ENCODE measurements around the gene FRMPD4. TPM values are rescaled to one million over a fixed set of nuclear protein-coding genes. Genes with fewer than 3 reads are reported as not detected.
A peak's percentile ranks its signal among the peaks of the same experiment; 100 is the strongest.

The FRMPD4 gene
- total and polyA plus RNA-seq, 10 of the 15 experiments (the other 5 are each of a cell fraction or from before 2014, with no cell fraction given) = not detected

DNA sequence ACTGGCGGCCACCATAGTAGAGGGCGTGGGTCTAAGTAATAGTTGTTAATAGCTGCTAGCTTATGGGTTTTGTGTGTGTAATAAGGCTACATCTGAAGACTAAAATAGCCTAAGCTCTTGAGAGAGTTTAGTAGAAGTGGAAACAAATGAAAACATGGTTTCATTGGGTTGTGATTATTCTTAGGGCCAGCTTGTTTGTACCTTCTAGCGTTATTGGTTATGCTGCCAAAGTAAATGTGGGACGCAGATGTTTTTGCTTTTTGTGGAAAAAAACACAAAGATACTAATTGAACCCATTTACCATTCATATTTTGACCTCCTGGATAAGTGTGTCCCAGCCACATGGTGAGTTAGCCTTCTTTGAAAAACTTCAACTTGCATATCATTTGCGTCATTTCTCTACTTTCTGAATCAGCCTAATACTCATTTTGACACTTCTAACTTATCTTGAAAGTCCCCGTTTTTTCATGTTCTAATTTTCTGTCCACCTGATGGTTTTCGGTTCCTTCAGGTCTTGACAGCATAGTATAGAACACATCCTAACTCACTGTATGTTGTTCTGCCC, 305.3 kb downstream of the FRMPD4 start (continued):
- TF ChIP-seq, protein P1, sequence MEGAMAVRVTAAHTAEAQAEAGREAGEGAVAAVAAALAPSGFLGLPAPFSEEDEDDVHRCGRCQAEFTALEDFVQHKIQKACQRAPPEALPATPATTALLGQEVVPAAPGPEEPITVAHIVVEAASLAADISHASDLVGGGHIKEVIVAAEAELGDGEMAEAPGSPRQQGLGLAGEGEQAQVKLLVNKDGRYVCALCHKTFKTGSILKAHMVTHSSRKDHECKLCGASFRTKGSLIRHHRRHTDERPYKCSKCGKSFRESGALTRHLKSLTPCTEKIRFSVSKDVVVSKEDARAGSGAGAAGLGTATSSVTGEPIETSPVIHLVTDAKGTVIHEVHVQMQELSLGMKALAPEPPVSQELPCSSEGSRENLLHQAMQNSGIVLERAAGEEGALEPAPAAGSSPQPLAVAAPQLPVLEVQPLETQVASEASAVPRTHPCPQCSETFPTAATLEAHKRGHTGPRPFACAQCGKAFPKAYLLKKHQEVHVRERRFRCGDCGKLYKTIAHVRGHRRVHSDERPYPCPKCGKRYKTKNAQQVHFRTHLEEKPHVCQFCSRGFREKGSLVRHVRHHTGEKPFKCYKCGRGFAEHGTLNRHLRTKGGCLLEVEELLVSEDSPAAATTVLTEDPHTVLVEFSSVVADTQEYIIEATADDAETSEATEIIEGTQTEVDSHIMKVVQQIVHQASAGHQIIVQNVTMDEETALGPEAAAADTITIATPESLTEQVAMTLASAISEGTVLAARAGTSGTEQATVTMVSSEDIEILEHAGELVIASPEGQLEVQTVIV (IDR thresholded peaks at IDR 0.05; ENCODE audit: borderline replicate concordance, partially characterized antibody) = no peak
- TF ChIP-seq MTA2 (IDR thresholded peaks at IDR 0.05; ENCODE audit: low read depth) (peak; percentile 97), ZNF274 (IDR thresholded peaks at IDR 0.05; ENCODE audit: insufficient read depth, insufficient read length) (no peak), CHD2 (IDR thresholded peaks at IDR 0.05; ENCODE audit: borderline replicate concordance, low read depth, low read length) (no peak), MYB (IDR thresholded peaks at IDR 0.05; ENCODE audit: borderline replicate concordance, low read depth, low read length) (no peak), ZBED1 (IDR thresholded peaks at IDR 0.05; ENCODE audit: borderline replicate concordance) (peak; percentile 62; the same call in 1 of the 2 replicates), KLF5 (IDR thresholded peaks at IDR 0.05; ENCODE audit: partially characterized antibody) (no peak), SMAD1 (IDR thresholded peaks at IDR 0.05; ENCODE audit: low read depth, partially characterized antibody) (no peak), ATF7 (IDR thresholded peaks at IDR 0.05; ENCODE audit: low read depth) (peak; percentile 77), GATAD2B (conservative IDR thresholded peaks at IDR 0.05; ENCODE audit: low read depth) (peak; percentile 47; the same call in 1 of the 2 replicates), RELA (IDR thresholded peaks at IDR 0.05; ENCODE audit: borderline replicate concordance, partially characterized antibody) (no peak), ZNF622 (IDR thresholded peaks at IDR 0.05) (no peak), NRF1 (conservative IDR thresholded peaks at IDR 0.05; ENCODE audit: low read depth, low read length) (no peak), POLR2AphosphoS5 (IDR thresholded peaks at IDR 0.05; ENCODE audit: low read length) (no peak), ASH2L (IDR thresholded peaks at IDR 0.05; ENCODE audit: borderline replicate concordance, low read depth) (peak; percentile 87; the same call in 1 of the 2 replicates), ETV6 (conservative IDR thresholded peaks at IDR 0.05 in 1 of 2, IDR thresholded peaks at IDR 0.05 in 1 of 2; ENCODE audit: borderline replicate concordance in 1 of 2, low read depth in 1 of 2) (no peak), RFX5 (IDR thresholded peaks at IDR 0.05; ENCODE audit: low read depth, low read length) (no peak), SUZ12 (IDR thresholded peaks at IDR 0.05; ENCODE audit: unreplicated experiment) (no peak), TARDBP (IDR thresholded peaks at IDR 0.05; ENCODE audit: borderline replicate concordance) (no peak)
- TF ChIP-seq, protein P2, sequence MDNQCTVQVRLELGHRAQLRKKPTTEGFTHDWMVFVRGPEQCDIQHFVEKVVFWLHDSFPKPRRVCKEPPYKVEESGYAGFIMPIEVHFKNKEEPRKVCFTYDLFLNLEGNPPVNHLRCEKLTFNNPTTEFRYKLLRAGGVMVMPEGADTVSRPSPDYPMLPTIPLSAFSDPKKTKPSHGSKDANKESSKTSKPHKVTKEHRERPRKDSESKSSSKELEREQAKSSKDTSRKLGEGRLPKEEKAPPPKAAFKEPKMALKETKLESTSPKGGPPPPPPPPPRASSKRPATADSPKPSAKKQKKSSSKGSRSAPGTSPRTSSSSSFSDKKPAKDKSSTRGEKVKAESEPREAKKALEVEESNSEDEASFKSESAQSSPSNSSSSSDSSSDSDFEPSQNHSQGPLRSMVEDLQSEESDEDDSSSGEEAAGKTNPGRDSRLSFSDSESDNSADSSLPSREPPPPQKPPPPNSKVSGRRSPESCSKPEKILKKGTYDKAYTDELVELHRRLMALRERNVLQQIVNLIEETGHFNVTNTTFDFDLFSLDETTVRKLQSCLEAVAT (IDR thresholded peaks at IDR 0.05) = no peak
- TF ChIP-seq, protein P3, sequence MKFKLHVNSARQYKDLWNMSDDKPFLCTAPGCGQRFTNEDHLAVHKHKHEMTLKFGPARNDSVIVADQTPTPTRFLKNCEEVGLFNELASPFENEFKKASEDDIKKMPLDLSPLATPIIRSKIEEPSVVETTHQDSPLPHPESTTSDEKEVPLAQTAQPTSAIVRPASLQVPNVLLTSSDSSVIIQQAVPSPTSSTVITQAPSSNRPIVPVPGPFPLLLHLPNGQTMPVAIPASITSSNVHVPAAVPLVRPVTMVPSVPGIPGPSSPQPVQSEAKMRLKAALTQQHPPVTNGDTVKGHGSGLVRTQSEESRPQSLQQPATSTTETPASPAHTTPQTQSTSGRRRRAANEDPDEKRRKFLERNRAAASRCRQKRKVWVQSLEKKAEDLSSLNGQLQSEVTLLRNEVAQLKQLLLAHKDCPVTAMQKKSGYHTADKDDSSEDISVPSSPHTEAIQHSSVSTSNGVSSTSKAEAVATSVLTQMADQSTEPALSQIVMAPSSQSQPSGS (IDR thresholded peaks at IDR 0.05; ENCODE audit: low read length) = peak; percentile 89
- TF ChIP-seq, protein P4, sequence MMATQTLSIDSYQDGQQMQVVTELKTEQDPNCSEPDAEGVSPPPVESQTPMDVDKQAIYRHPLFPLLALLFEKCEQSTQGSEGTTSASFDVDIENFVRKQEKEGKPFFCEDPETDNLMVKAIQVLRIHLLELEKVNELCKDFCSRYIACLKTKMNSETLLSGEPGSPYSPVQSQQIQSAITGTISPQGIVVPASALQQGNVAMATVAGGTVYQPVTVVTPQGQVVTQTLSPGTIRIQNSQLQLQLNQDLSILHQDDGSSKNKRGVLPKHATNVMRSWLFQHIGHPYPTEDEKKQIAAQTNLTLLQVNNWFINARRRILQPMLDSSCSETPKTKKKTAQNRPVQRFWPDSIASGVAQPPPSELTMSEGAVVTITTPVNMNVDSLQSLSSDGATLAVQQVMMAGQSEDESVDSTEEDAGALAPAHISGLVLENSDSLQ (IDR thresholded peaks at IDR 0.05) = no peak
- TF ChIP-seq, protein P5, sequence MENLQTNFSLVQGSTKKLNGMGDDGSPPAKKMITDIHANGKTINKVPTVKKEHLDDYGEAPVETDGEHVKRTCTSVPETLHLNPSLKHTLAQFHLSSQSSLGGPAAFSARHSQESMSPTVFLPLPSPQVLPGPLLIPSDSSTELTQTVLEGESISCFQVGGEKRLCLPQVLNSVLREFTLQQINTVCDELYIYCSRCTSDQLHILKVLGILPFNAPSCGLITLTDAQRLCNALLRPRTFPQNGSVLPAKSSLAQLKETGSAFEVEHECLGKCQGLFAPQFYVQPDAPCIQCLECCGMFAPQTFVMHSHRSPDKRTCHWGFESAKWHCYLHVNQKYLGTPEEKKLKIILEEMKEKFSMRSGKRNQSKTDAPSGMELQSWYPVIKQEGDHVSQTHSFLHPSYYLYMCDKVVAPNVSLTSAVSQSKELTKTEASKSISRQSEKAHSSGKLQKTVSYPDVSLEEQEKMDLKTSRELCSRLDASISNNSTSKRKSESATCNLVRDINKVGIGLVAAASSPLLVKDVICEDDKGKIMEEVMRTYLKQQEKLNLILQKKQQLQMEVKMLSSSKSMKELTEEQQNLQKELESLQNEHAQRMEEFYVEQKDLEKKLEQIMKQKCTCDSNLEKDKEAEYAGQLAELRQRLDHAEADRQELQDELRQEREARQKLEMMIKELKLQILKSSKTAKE (IDR thresholded peaks at IDR 0.05; ENCODE audit: low read depth, poor library complexity, severe bottlenecking) = peak; percentile 58

Measured in GM12878 (cell line).